Mesenteric fat pad (tissue), 1 donor: ENCODE data around the gene SMTNL2. TPM values are rescaled to one million over a fixed set of nuclear protein-coding genes. Genes with fewer than 3 reads are reported as not detected.

ENCODE experiments used
- DNase-seq: peaks from one replicate; pipeline ENCODE4 v3.0.0-alpha.2; 2020; ENCODE audit warnings: low spot score
- long read RNA-seq: library from polyadenylated mRNA; unstranded; transcript quantifications from one replicate; pipeline ENCODE4 v2.0.0, GENCODE V29; 2020
- total RNA-seq: library from RNA; stranded (reverse); fragmentation: NEBNext Ultra II Directional; extraction: Animal tissue kit (Norgen Biotek cat#: 25700); gene quantifications from one replicate; pipeline ENCODE4 v1.2.1, GENCODE V29; 2021
- donor health status: DM: yes; HTN: yes; CAD: no.

The SMTNL2 gene
- 0.74 TPM for total RNA-seq
- long read RNA-seq, partial matches to known transcripts = 6 of 6 reads
- long read RNA-seq, other reads (novel, unspliced or antisense) = 0 of 6 reads

DNA sequence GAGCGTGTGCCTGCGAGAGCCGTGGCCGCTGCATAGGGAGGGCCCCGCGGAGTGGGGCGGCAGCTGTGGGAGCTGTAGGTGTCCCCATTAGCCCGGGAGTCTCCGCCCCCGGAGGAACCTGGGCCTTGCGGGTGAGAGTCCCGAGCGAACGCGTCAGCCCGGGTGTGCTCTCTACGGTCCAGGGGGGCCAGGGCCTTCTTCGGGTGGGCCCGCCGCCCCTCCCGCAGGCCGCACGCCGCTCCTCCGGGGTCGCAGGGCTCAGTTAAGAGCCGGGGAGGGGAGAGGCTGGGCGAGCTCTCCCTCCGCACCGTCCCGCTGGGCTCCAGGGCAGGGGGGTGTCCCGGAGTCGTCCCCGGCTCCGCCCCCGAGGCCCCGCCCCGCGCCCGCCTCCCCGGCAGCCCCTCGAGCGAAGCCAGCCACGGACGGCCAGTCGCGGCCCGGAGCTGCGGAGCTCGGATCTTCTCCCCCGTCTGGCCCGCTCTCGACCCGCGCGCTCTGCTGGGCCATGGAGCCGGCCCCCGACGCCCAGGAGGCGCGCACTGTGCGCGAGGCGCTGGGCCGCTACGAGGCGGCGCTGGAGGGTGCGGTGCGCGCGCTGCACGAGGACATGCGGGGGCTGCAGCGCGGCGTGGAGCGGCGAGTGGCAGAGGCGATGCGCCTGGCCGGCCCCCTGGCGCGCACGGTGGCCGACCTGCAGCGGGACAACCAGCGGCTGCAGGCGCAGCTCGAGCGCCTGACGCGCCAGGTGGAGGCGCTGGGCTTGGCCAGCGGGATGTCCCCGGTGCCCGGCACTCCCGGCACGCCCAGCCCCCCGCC is at the start of gene SMTNL2:
Gene SMTNL2, plus strand, starts transcription at position 429 of the 816 bp plus-strand sequence. Its CDS starts 77 bp downstream, at position 506.
- no peak for DNase-seq

DNA sequence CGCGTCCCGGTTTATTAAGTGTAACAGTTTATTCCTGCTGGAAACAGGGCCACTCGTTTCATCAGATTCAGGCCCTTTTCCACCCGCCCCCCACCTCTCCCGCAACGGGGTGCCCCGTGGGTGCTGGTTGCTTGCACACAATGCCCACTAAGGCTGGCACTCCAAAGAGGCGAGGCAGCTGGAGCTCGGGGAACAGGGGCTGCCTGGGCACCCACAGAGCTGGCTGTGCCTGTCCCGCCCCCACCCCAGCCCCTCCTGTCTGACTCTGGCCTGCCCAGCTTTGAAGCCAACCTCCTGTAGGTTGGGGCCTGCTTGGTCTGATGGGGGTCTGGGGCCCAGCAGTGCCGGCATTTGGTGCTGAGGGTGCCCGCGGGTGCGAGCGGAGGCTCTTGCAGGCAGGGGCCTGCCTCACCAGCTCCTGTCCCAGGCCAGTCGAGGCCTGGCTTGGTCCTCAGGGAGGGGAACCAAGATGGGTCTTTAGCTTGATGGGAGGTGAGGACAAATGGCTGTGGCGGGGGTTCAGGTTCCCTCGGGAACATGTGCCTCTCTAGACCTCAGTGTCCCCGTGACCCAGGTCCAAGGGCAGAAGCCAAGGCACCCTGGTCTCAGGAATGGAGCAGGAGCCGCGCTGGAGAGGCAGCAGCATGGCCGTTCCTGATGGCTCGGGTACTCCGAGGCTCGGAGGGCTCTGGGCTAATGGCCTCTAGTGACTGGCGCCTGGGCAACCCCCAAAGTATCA is 49.2 kb upstream of the SMTNL2 start:
- no peak for DNase-seq

DNA sequence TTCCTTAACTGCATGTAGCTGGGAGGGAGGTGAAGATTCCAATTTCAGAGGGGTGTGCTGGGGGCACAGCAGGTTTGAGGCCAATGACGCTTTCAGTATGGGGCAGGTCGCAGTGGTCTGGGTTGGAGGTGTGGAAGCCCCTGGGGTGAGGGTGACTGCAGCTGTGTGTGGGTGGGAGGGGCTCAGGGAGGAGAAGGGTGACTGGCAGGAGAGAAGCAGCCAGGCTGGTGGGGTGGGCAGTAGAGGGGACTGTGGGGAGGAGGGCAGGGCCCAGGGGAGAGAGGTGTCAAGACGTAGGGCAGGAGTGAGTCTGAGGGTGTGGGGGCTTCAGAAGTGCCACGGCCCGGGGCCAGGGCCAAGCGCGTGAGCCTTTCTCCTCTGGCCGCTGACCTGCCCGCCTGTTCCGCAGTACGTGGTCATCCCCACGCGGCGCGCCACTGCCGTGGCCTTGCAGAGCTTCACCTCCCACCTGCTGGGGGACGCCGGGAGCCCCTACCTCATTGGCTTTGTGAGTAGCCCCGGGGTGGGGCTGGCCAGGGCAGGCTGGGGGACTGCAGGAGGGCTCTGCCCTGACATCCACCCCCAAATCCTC is 48.6 kb upstream of the SMTNL2 start:
- DNase-seq = no peak

DNA sequence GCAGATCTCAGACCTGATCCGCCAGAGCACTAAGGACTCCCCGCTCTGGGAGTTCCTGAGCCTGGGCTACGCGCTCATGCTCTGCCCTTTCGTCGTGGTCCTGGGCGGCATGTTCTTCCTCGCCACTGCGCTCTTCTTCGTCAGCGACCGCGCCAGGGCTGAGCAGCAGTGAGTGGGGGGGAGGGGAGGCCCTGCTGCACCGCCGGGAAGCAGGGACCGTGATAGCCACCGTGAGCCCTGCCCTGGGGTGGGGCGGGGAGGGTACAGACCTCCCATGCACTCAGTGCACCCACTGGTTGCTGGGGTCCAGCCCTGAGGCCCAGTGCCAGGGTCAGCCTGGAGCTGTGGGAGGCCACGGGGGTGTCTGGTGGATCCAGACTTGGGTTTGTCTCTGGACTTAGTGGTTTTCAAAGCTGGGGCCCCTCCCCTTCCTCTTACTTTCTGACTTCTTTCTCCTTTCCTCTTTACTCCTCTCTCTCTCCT is 48.0 kb upstream of the SMTNL2 start:
- no peak for DNase-seq

DNA sequence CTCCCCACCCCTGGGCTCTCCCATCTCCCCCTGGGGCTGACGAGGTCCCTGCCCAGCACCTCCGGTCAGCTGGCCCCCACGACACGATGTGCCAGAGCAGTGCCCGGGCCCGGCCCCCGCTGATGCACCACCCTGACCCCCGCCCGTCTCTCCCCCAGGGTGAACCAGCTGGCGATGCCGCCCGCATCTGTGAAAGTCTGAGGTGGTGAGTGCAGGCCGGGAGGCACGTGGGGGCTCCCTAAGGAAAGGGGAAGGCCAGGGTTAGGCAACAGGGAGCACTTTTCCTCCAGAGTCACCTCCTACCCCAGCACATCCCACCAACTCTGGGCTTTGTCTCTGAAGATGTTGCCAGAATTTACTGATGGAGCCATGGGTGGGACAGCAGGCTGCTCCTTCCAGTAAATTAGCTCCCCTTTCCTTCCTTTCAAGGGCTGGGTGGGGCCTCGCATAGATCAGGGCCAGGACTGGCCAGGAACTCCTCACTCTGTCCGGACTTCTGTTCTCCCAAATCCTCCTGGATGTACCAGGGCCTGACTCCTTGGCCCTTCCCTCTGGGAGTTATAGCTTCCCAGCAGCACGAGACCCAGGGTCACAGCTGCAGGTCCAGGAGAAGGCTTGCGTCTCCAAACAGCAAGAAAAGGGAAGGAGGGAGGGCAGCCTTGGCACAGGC is 47.5 kb upstream of the SMTNL2 start:
- no peak for DNase-seq

DNA sequence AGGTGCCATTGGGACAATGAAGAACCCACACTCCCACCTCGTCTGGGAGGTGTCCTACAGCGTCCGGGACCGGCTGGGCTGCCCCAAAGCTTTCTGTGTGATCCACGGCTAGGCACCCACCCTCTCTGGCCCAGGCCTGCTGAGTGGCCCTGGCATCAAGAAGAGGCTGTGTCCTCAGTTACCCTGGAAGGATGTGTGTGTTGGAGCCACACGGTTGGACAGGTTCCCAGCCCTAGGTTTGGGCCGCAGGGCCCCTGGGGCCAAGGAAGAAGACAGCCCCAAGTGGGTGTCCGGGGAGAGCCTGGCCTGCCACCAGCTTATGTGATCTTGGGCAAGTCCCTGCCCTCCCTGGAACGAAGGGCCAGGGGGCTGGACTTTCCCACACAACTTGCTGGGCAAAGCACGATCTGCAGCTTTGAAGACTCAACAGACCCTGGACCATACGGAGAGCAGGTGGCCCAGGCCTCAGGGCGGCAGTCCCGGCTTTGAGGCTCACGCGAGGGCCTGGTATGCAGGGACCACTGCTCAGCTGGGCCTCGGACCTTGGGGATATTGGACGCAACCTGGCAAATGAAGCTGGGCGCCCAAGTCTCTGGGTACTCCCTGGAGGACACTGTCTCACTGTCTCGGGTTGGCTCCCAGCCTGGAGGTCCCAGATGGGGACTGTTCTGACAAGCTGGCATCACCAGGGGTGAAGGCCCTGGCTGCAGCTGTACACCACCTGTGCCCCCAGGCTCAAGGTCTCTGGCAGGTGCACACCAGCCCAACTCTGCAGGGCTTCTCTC is 46.7 kb upstream of the SMTNL2 start:
- no peak for DNase-seq

DNA sequence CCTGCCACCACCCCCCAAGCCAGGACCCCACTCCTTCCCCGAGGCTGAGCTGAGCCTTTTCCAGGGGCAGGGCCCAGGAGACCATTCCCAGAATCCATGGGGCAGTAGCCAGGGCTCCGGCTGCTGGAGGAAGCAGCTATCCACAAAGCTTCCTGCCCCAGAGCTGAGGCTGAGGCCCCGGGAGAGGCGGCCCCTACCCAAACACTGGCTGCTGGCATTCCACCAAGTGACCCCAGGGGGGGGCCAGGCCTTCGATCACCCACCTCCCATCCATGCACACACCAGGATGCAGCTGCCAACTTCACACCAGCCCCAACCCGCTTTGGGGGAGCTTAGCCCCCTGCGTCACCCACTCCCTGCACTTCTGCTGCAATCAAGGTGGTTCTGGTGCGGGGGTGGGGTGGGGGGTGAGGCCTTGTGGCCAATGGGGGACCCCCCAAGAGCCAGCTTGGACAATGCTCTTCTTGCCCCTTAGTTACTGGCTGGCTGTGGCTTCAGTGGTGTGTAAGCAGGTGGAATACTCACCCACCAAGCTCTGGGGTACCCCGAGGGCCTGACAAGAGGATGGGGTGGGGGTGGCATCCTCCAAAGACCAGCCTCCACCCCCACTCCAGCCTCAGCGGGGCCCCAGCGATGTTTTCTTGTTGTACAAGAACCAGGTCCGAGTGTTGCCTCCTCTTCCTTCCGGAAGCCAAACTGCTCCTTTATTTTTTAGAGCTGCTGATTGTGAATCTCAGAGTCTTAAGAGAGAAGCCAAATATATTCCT is 45.9 kb upstream of the SMTNL2 start:
- DNase-seq = no peak

DNA sequence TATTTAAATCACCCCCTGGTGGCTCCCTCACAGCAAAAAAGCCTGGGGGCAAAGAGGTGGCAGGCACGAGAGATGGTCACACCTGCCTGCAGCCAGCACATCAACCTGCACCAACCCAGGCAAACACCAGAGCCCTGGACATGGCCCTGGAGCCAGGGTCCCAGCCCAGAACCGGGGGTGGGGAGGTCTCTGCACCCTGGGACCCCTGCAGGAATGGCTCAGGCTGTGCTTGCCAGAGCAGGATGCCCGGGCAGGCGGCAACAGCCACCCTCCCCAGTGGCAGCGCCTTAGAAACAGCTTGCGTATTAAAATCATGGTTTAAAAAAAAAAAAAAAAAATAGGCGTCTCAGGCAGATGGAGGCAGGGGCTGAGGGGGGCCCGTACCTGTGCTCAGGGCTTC is 45.3 kb upstream of the SMTNL2 start:
- no peak for DNase-seq

DNA sequence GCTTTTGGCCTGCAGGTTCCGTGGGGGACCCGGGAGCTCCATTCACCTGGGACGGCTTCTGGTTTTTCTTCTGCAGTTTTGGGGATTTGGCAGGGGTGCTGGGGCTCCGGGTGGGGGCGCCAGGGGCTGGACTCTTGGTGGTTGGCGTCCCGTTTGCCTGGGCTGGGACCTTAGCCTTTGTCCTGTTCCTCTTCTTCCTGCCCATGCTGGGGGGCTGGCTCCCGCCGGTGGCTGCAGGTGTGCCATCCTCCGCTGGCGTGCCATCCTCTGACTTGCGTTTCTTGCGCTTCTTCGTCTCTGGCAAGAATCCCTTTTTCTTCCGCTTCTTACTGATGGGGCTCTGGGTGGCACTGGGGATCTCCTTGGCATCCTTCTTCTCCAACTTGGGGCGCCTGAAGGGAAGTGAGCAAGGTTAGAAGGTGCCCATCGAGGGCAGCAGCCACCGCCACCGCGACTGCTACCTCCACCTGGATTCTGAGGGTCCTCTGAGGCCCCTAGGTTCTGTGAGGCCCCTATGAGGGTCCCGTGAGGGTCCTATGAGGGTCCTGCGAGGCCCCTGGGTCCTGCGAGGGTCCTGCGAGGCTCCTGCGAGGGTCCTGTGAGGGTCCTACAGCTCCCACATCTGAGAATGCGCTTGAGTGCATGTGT is 44.6 kb upstream of the SMTNL2 start:
- DNase-seq = no peak

DNA sequence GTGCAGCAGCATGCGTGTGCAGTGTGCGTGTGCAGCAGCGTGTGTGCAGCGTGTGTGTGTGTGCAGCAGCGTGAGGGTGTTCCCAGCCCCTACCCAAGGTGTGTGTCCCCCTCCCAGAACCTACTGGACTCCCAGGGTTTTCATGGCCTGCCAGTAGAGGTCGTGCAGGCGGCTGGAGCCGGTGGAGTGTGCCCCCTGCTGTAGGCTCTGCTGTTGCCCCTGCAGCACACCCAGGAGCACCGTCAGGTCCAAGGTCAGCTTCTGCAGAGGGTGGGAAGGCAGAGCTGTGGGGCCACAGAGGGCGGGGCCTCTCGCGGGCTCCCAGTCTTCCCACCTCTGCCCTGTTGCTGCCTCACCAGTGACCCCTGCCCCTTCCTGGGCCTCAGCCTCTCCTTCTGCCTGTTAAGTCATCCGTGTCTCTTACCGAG is 44.1 kb upstream of the SMTNL2 start:
- no peak for DNase-seq

DNA sequence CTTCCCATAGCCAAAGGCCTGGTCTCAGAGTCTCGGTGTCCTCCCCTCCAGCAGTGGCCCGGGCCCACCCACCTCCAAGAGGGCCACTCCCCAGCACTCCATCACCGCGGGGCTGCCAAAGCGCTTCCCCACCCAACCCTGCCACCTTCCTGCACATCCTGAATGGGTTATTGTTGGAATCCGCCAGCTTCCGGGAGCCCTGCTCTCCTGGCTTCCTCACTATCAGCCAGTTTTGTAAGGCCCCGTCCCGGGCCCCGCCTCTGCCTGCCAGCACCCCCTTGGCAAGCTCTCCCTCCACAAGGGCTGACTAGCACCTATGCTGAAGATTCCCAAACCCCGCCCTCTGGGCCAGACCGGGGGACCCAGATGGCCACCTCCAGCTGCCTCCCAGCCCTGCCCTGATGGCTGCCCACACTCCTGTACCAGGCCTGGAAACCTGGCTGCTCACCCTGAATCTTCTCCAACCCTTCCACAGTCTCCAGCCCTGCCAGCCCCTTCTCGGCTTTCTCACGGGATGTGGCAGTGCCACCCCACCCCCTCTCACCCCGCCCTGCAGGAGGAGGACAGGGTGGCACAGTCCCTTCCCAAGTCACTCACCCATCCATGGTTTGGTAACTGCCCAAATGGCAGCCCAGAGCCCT is 43.5 kb upstream of the SMTNL2 start:
- DNase-seq = no peak

DNA sequence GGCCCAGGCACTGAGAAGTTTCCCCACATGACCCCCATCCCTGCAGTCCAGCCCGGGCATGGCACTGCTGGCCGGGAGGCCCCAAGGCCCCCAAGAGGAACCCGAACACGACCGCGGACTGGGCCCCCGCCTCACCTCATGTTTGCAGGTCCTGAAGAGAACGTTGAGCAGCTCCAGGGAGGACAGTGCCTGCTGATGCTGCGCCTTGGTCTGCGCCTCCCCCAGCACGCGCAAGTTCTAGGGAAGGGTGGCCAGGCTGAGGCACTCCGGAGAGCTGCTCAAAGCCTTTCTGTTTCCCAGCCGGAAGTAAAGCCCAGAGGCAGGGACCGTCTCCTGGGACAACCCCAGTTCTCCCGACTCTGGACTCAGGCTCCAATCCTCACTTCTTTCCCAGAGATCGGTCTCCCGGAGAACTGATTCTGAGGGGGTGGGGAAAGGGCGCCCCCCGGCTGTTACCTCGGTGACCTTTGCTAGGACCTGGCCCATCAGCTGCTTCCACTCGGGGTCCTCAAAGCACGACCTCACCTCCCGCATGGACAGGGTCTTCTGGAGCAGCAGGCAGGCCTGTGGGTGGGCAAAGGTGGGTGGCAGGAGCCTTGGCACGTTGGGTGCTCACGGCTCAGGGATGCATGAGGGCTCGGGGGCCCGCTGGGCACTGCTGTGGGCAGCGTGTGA is 42.9 kb upstream of the SMTNL2 start:
- DNase-seq = no peak

DNA sequence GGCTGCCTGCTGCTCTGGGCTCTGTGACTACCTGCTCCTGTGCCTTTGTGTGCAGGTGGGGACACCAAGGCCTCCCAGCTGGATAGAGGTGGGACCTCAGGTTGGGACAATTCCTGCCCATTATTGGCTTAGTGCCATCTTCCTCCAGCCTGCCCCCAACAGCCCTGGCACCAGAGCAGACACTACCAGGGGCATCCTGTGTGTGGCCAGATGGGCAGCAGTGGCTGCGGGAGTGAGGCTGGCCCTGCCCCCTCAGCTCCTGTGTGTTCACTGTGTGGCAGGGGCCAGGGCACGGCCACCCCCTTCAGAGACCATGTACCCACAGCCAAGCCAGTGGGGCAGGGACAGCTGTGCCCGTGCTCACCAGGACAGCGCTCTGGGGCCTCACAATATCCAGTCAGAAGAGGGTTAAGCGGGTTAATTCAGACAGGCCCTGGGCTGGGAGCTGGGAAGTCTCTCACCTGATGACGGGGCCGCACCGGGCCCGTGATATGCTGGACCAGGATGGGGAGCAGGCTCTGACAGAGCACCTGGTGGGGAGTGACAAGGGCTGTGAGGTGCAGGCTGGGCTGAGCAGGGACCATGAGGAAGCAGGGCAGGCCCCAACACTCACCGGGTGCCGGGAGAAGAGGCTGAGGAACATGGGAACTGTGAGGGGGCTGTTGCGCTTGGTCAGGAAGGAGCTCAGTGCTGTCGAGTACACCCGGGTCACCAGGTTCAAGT is 42.2 kb upstream of the SMTNL2 start:
- DNase-seq = no peak

DNA sequence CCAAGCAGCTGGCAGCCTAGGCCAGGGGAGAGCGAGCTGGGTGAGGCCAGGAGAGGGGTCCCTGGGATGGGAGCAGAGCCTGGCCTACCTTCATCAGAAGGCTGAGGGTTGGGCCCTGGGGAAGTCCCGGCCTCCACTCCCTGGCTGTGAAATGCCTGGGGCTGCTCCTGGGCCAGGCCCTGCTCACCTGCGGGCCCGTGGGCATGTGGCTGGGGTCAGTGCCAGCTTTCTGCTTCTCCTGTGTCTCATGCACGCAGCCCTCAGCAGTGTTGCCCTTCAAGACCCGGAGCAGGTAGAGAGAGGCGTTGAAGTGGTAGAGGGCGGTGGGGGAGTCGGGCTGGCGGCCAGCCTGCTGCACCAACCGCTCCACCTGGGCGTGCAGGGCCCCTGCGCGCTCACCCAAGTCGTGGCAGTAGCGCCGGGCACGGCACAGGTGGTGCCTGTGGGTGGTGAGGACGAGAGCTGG is 41.6 kb upstream of the SMTNL2 start:
- no peak for DNase-seq

DNA sequence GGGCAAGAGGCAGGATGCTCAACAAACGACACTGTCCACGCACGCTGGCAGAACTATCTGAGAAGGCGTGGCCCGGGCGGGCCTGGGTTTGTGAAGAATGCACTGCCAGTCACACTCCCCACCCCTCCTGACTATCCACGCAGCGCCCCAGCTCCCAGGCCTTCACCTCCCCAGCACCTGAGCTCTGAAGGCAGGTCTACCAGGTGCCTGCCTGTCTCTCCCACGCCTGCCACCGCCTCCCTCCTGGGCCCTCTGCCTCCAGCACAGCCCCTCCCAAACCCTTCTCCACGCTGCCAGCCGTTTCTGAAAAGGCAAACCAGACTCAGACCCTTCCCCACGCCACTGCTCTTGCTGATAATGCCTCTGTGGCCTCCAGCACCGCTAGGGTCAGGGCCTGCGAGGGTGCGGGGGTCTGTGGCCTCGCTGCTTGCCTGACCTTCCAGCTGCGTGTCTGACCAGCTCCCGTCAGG is 40.7 kb upstream of the SMTNL2 start:
- DNase-seq = no peak

DNA sequence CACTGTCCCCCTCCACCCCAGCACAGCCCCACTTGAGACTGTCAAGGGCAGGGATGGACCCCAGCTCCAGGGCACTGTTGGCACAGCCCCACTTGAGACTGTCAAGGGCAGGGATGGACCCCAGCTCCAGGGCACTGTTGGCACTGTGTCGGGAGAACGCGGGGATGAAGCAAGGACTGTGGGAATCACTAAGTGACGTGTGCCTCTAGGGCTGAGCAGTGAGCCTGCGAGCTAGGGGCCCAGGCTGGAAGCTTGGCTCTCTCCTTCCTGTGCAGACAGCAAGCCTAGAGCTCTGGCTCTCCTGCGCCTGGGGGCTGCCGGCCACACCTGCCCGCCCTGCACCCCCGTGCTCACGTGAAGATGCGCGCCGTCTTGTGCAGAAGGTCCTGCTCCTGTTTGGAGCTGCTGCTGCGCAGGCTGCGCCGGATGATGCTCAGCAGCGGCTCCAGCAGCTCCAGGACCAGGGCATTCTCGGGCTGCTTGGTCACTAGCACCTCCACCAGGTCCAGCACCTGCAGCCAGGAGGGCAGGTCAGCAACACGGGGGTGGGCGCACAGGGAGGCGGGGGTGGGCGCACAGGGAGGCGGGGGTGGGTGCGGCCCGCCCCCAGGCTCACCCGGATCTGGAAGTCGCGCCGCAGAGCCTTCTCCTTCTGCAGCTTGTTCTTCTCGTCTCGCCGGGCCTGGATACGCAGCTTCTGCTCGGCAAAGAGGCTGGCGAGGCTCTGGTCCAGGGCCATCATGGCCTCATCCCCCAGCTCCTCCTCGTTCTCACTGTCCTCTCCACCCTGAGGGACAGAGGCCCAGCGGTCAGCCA is 40.0 kb upstream of the SMTNL2 start:
- DNase-seq = no peak

DNA sequence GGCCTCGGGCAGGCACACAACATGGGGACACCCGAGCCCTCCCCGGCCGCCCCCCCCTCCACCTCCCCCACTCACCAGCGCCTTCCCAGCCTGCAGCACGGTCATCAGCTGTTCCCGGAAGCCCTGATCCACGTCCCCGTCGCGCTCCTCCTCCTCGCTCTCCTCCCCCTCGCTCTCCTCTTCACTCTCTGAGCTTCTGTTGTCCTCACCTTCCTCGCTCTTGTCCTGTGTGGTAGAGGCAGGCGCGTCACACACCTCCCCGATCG is 39.4 kb upstream of the SMTNL2 start:
- DNase-seq = no peak
